Right lobe of liver (tissue), 4 donors: ENCODE data around the gene TRAPPC3.

ENCODE experiments used
- CTCF ChIP-seq, 4 donors: fragments of 200-600 bp in 3 of 4; fragments of 450-650 bp in 1 of 4; IDR thresholded peaks; one replicate each; pipeline versions ENCODE4 v1.5.1 to v1.8.0; 2016 to 2022; ENCODE audit warnings: antibody characterized with exemption in 4 of 4, mild to moderate bottlenecking in 2 of 4
- POLR2A ChIP-seq: fragments of 450-650 bp; IDR thresholded peaks from one replicate; pipeline ENCODE4 v1.6.1; 2017; ENCODE audit warnings: antibody characterized with exemption, mild to moderate bottlenecking
- donor health status: DM: no; HTN: no; CAD: no.
- donor health status: DM: no; HTN: no; CAD: no.
- donor health status: DM: no; HTN: yes; CAD: no.

GRCh38 chr1:36133484-36133883 is 15.8 kb downstream of the TRAPPC3 start:
- no peak for TF ChIP-seq POLR2A
- TF ChIP-seq CTCF (IDR thresholded peaks at IDR 0.05): no peak
